GM03348 (cell line): ENCODE results near the gene NWD2.
"Not testable (repeated sequence)": the region's sequence is repeated elsewhere in the genome, so short reads cannot be mapped to it uniquely, and the experiment has no call there.

Source experiments
- DNase-seq: peaks from one replicate; pipeline ENCODE4 v3.0.0; 2012; ENCODE audit warnings: low spot score

Gene NWD2

DNA sequence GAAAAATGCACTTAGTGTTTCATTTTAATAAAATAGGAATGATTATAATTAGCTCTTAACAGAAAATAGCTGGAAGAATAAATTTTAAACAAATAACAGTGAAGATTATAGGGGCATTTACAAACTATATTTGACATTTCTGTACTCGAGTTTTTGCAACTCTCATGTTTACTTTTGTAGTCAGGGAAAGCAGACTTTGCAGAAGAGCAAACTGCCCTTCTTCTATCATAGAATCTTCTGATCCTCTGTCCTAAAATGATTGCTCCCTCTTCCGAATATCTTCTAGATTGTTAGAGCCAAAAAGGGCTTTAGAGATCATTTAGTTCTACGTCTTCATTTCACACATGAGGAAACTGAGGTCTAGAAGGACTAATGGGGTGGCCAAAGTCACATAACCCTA lies 222.7 kb downstream of the NWD2 start:
- DNase-seq: no peak

DNA sequence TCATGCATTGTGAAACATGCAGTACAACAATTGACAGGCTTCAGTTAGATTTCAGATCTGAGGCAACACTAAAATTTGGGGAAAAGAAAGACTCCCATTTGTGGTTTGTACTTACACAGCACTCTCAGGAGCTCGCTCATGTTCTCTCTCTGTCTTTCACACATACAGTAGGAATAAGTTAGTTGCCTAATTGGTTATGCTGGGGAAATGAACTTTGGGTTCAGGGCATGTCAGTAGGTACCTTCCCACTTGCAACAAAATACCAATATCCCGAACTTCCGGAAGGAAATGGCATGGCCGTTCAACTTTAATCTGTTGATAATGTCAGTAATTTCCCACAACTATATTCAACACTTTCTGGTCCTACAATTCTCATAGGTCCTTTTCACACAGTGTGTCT lies 223.3 kb downstream of the NWD2 start:
- DNase-seq: no peak

DNA sequence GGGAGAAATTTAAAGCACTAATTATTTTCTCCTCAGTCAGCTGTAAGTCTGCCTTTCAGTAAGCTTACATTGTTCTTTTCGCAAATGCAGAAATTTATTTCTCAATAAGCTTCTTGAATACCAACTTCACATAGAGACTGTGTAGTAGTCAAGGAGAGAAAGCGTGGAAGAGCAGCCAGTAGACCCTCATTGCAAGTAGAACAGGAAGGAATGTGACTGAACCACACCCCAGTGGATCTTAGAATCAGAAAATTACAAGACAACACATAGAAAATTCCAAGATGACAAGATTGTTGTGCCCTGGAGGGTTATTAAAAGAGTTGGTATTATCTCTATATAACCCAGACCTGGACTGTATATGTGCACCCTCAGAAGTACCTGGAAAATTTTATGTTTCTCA lies 224.7 kb downstream of the NWD2 start:
- DNase-seq: no peak

DNA sequence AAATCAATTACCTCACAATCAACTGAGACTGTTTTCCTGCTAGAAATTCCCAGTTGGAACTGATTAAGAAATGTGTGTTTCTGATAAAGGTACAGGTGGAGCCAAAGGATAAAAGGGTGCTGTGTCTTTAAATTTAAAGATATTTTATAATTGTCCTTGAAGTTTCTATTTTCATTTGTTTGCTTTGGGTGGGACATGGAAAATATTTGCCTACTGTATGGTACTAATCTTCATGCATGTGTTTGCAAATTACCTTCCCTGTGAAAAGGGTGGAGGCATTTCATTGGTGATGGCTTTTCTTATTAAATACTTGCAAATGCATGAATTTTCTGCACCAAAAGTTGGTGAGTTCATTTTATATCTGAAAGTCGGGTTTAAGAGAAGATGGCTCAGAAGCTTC lies 225.7 kb downstream of the NWD2 start:
- DNase-seq: no peak

DNA sequence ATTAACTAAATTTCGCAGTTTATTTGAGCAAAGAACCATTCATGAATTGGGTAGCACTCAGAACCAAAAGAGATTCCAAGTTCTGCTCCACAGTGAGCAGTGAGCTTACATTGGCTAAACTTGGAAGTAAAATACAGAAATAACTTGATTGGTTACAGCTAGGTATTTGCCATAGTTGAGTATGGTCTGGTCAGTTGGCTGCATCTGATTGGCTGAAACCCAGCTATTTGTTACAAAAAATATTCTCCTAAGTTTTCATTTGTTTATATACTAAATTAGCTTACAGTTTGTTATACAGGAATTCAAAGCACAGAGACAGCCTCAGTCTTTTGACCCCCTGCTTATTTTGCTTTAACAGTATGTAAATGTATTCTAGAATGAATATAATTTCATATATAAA lies 226.6 kb downstream of the NWD2 start:
- DNase-seq: no peak

DNA sequence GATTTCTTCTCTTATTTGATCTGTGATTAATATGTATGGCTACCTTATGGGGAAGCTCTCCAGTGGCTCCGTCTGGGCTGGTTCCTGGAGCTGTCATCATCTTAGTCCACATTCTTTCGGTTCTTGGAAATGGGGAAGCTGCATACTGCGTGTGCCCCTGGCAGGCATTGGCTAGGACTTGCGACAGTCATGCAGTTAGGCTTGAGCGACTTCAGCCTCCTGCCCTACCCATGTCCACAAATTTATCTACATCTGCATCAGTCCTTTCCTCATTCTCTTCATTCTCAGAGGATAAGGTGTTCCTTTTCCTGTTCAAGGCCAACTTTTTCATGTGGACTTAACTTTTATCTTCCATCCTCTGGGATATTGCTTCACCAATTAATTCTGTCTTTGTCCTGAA lies 227.4 kb downstream of the NWD2 start:
- DNase-seq: no peak

DNA sequence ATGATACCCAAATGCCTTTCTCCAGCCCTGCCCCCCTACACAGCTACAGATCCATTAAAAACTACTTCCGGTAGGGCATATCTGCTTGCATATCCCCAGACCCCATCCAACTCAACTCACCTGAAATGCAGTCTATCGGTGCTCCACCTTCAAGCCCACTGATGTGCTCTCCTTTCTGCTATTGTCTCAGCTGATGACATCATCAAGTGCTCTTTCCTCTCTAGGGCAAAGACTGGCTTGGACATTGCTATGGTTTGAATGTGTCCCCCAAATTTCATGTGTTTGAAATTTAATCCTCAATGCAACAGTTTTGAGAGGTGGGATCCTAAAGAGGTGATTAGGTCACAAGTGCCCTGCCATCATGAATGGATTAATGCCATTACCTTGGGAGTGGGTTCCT lies 229.3 kb downstream of the NWD2 start:
- no peak for DNase-seq

DNA sequence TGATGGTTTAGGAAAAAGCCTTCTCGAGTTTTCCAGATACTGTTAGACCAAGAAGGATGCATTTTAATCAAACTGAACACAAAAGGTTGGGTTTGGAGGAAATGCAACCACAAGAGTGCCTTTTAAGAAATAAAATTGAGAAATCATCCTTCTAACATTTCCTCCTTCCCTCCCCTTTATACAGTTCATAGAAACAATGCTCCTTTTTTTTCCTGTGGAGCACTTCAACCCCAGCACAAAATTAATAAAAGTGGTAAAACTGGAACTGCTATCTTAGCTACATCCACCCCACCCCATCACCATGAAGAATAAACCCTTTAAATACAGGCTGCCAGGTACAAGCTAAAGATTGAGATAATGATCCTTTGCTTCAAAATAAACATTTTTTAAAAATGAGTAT lies 230.5 kb downstream of the NWD2 start:
- DNase-seq: no peak

DNA sequence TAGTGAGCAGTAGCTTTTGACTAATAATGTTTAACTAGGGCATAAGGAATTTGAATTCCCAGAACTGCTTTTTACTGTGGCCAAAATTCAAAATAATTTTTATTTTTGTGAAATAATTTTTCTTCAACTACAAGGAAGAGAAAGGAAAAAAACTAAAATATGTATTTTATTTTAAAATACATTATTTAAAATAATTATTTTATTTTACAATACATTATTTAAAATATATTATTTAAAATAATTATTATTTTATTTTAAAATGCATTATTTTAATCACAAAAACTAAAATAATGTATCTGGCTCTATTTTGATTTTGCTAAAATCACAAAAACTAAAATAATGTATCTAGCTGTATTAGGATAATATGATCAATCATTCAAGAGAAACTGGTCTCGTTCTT lies 231.2 kb downstream of the NWD2 start:
- no peak for DNase-seq

DNA sequence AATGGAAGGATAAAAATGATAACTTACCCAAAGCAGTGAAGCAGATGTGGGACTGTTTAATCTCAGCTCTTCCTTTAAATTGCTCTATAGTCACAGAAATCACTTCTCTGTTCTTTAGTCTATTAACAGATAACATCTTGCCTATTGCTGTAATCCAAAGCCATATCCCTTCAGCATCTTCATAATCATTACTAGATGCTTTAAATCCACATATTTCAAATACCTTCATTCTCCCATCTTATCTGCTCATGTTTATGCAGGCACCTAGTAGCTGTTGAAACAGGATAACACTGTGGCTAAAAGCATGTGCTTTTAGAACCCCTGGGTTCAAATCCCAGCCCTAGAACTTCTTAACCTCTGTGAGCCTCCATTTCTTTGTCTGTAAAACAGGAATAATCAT lies 231.7 kb downstream of the NWD2 start:
- no peak for DNase-seq

DNA sequence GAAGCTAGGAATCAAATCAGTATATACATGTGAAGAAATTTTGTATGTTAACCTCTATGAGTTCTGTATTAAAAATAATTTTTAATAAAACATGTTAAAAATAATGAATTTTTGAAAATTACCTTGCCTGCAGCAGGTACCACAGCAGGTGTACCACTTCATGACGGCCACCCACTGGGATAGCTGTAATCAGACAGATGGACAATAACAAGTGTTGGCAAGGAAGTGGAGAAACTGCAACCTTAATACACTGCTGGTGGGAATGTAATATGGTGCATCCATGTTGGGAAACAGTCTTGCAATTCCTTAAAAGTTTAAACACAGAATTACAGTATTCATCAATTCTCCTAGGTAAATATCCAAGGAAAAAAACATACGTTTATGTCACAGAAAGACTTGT lies 232.1 kb downstream of the NWD2 start:
- DNase-seq: no peak

DNA sequence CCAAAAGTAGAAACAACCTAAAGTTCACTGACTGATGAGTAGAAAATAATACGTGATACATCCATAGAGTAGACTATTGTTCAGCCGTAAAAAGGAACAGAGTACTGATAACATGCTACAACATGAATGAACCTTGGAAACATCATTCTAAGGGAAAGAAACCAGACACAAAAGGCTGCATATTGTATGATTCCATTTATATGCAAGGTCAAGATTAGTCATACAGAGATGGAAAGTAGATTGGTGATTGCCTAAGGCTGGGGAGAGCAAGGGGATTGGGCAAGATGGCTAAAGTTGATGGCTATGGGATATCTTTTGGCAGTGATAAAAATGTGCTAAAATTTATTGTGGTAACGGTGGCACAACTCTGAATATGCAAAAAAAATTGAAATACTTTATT lies 232.6 kb downstream of the NWD2 start:
- DNase-seq: no peak

DNA sequence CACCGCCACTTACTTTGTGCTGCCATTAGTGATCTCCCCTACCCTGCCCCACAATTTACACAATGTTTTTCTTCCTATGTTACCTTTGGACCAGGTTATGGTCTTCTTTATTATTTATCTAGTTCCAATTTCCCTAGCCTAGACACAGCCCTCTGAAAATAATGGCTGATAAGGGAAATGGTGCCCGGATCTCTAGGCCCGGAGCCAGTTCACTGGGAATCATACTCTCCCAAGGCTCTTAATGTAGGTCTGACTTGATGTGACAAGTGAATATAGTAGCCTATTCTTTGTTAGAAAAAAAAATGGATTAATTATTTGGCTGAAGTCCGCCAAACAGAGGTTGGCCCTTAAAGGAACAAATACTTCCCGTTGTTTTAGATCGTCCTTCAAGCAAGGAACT lies 233.6 kb downstream of the NWD2 start:
- DNase-seq: no peak

DNA sequence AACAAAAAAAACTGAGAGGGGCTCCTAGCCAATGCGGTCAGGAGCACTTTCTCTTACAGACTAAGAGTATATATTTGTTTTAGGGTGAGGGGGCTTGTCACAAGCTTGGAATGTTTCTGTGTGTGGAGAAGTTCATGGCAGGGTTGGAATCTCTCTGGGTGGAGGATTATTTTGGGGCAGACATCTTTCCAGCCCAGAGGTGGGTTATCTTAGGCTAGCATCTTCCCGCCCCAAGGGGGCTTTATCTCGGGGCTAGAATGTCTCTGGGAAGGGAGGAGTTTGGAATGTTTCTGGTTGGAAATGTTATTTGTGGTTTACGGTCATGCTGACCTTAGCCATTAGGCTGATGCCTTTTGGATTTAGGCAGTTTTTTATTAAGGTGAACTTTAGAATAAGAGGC lies 236.0 kb downstream of the NWD2 start:
- DNase-seq: no peak

DNA sequence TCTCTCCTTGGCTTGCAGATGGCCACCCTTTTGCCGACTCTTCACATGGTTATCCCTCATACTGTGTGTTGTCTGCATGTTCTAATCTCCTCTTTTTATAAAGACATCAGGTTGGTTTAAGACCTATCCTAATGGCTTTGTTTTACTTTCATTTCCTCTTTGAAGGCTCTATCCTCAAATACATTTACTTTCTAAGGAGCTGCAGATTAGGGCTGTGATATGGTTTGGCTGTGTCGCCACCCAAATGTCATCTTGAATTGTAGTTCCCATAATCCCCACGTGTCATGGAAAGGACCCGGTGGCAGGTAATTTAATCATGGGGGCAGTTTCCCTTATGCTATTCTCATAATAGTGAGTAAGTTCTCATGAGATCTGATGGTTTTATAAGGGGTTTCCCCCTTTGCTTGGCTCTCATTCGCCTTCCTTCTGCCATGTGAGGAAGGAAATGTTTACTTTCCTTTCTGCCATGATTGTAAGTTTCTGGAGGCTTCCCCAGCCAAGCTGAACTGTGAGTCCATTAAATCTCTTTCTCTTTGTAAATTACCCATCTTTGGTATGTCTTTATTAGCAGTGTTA lies 237.1 kb downstream of the NWD2 start:
- no peak for DNase-seq

DNA sequence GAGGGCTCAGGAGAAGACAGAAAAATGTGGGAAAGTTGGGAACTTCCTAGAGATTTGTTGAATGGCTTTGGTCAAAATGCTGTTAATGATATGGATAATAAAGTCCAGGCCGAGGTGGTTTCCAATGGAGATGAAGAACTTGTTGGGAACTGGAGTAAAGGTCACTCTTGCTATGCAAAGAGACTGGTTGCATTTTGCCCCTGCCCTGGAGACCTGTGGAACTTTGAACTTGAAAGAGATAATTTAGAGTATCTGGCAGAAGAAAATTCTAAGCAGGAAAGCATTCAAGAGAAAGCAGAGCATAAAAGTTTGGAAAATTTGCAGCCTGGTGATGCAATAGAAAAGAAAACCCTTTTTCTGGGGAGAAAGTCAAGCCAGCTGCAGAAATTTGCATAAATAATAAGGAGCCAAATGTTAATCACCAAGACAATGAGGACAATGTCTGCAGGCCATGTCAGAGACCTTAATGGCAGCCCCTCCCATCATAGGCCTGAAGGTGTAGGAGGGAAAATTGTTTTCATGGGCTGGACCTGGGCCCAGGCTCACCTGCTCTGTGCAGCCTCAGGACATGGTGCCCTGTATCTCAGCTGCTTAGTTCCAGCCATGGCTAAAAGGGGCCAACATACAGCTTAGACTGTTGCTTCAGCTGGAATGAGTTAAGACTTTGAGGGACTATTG lies 237.8 kb downstream of the NWD2 start:
- no peak for DNase-seq

DNA sequence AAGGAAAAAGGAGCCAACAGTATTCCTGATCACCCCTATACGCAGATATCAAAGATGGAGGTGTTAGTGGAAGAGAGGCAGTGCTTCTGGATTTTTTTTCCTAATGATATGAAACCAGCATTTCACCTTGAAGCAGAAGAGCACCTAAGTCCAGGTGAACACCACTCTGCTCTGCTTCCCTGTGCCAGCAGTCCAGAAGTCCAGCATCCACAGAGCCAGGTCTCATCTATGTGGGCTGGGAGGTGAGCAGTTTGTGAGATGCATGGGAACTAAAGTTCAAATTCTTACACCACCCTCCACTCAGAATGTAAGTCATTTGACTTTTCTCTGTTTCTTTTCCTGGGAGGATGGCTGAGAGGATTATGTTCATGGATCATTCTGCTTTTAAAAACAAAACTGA lies 239.1 kb downstream of the NWD2 start:
- DNase-seq: no peak

DNA sequence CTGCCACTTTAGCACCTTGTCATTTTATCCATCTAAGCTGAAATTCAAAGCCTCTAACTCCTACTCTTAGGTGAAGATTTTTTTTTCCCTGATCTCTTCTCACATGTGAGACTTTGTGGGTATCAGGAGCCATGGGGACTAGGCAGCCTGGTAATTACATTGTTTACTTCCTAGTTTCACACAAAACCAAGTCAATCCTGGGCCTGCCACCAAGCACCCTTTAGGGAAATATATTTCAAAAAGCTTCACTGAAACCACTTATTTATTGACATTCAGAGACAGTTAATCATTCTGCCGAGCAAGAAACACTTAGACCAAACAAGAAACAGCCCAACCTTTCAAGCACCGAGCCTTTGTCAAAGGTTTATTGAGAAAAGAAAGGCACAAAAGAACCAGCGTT lies 241.6 kb downstream of the NWD2 start:
- DNase-seq: no peak

DNA sequence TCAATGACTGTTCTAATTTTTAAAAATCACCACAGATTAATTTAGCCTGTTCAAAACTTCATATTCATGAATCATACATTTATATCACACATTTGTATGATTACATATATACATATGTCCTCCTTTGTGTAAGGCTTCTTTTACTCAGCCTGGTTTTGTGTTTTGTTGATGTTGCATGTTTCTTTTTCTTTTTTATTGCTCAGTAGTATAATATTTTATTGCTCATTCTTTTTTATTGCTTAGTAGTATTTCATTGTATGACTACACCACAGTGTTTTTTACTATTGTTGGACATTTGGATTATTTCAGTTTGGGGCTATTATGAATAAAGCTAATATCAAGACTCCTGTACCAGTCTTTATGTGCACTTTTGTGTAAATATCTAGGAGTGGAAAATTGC lies 243.1 kb downstream of the NWD2 start:
- no peak for DNase-seq

DNA sequence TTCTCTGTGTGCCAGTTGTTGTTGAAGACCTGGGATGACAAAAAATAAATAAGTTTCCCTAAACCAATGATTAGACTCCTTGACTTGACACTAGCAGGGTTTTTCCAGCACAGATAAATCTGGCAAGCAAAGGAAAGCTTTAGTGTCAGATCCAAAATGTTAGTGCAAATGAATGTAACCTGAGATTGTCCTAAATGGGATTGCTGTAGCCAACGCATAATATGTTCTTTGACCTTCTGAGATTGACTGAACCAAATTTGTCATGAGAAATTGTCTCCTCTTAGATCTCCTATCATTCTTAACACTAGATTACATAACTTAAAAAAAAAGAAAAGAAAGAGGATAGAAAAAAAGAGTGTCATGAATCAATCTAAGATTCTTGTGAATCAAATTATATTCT lies 245.2 kb downstream of the NWD2 start:
- no peak for DNase-seq

DNA sequence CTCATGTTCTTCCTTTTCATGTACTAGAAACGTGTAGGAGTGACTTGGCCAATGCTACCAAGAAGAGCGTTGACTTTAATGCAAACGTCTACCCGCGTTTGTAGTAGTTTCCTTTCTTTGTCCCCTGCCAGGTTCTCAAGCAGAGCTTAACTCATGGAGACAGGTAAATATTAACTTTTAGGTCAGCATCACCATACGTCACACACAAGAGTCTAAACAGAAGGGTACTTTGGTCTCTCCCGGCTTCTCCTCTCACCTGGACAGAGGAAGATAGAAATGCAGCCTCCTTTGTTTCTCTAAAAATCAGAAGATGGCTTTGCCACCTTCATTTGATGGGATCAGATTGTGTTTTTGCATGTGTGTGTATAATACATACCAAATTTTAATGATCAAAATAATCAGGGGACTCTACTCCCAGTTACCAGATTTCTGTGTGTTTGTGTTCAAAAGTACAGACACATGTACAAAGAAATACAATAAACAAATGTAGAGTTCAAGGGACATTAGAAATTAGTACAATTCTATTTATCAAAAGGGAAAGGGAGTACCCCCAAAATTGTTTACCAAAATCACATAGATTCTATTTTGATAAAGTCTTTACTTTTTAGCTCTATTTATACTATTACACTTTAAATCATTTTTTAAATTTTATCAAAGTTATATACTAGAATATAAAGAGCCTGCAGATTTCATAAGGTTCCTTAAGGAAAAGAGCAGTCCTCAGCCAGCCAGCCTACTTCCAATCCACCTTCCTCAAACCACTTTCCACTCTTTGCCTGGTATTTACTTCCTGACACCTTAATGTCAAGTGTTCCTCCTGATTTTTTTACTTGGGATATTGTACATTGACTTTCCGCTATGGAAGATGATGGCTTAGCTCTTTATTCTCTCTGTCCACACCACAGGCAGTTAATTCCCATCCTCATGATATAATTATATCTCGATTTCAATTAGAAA lies 246.1 kb downstream of the NWD2 start:
- DNase-seq: no peak

DNA sequence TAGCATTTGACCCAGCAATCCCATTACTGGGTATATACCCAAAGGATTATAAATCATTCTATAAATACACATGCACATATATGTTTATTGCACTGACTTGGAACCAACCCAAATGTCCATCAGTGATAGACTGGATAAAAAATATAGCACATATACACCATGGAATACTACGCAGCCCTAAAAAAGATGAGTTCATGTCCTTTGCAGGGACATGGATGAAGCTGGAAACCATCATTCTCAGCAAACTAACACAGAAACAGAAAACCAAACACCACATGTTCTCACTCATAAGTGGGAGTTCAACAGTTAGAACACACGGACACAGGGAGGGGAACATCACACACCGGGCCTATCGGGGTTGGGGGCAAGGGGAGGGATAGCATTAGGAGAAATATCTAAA lies 250.8 kb downstream of the NWD2 start:
- DNase-seq: not testable (repeated sequence)
